ENCODE data around the gene CCM2L. TPM values are rescaled to one million over a fixed set of nuclear protein-coding genes. Genes with fewer than 3 reads are reported as not detected.

The CCM2L gene
- total and polyA plus RNA-seq, 2 experiments from 2014 or later: 4.9 to 13.3 TPM

GRCh38 chr20:32069711-32070110, 59.5 kb downstream of the CCM2L start (continued):
- TF ChIP-seq ZNF462 (CRISPR knock-in tag; IDR thresholded peaks at IDR 0.05): no peak

GRCh38 chr20:32070282-32070681, 60.0 kb downstream of the CCM2L start:
- H3F3A ChIP-seq (replicated peaks; ENCODE audit: low read depth): no peaks in the 10 kb centered on the region
- no peak for ATAC-seq
- Mint-ChIP-seq H3K4me1 (peaks cover 3% of the 10 kb centered on the region; the same call in 2 of the 3 replicates), H3K4me3 (no peak overlapping the region), H3K9me3 (peaks cover 14% of the 10 kb centered on the region; the same call in 2 of the 3 replicates), H3K27me3 (ENCODE audit: insufficient read depth, low read depth, poor library complexity) (peaks cover 3% of the 10 kb centered on the region), H3K36me3 (ENCODE audit: low read depth) (no peaks in the 10 kb centered on the region), H3K27ac (no peak overlapping the region)
- no peak overlapping the region for H3K4me3 ChIP-seq
- no peaks in the 10 kb centered on the region; the same call in 1 of the 2 replicates for H3K9me2 ChIP-seq (ENCODE audit: insufficient read depth)
- H3K4me1 ChIP-seq (ENCODE audit: insufficient read depth): no peaks in the 10 kb centered on the region; the same call in 1 of the 2 replicates
- no peaks in the 10 kb centered on the region for H3K79me2 ChIP-seq (replicated peaks; ENCODE audit: insufficient read depth)
- no peaks in the 10 kb centered on the region for H4K20me1 ChIP-seq (replicated peaks; ENCODE audit: insufficient read depth)
- no peak overlapping the region for H3K27ac ChIP-seq (ENCODE audit: low read depth)
- no peaks in the 10 kb centered on the region for H3K27me3 ChIP-seq (ENCODE audit: insufficient read depth)
- H2AFZ ChIP-seq: peak overlapping the region; percentile 67
- no peak overlapping the region for H3K4me2 ChIP-seq
- no peak for TF ChIP-seq ZNF114 (CRISPR knock-in tag; IDR thresholded peaks at IDR 0.05)
- no peak for DNase-seq (ENCODE audit: low spot score)
- H3K36me3 ChIP-seq (ENCODE audit: insufficient read depth): no peaks in the 10 kb centered on the region

- Histone ChIP-seq H3K36me3 (ENCODE audit: insufficient read depth) (no peaks in the 10 kb centered on the region), H3K27ac (ENCODE audit: low read depth) (no peak overlapping the region), H3K4me2 (no peak overlapping the region), H3K27me3 (ENCODE audit: insufficient read depth) (no peaks in the 10 kb centered on the region), H3F3A (replicated peaks; ENCODE audit: low read depth) (no peaks in the 10 kb centered on the region), H3K9me2 (ENCODE audit: insufficient read depth) (peaks cover 3% of the 10 kb centered on the region; the same call in 1 of the 2 replicates), H2AFZ (peak overlapping the region; percentile 67), H3K4me1 (ENCODE audit: insufficient read depth) (no peaks in the 10 kb centered on the region; the same call in 1 of the 2 replicates), H3K4me3 (no peak overlapping the region), H4K20me1 (replicated peaks; ENCODE audit: insufficient read depth) (no peaks in the 10 kb centered on the region), H3K79me2 (replicated peaks; ENCODE audit: insufficient read depth) (no peaks in the 10 kb centered on the region)
- Mint-ChIP-seq H3K4me3 (no peak overlapping the region), H3K27me3 (ENCODE audit: insufficient read depth, low read depth, poor library complexity) (peaks cover 3% of the 10 kb centered on the region), H3K36me3 (ENCODE audit: low read depth) (no peaks in the 10 kb centered on the region), H3K27ac (no peak overlapping the region), H3K4me1 (peaks cover 3% of the 10 kb centered on the region; the same call in 2 of the 3 replicates), H3K9me3 (peaks cover 13% of the 10 kb centered on the region; the same call in 2 of the 3 replicates)
- ATAC-seq: no peak
- no peak for DNase-seq (ENCODE audit: low spot score)
- TF ChIP-seq EZH2phosphoT487 (IDR thresholded peaks at IDR 0.05; ENCODE audit: unreplicated experiment) (no peak), STAT1 (IDR thresholded peaks at IDR 0.05; ENCODE audit: unreplicated experiment) (no peak), CREB1 (CRISPR knock-in tag; IDR thresholded peaks at IDR 0.05; ENCODE audit: low read depth) (no peak)
Measured at GRCh38 chr20:32070690-32071213, 60.5 kb downstream of the CCM2L start.
